HG02884 (cell line): Measurements from ENCODE around the gene ZNF471.

Experiments used
- ATAC-seq: cut with Tn5 transposase; IDR thresholded peaks from one replicate; pipeline ENCODE4 v1.9.1; 2021; ENCODE audit warnings: mild to moderate bottlenecking, moderate library complexity; ENCODE audit not compliant: unreplicated experiment

Gene ZNF471

GRCh38 chr19:56507446-56508289 is at the start of gene ZNF471:
Gene ZNF471 (plus strand): TSS chr19:56507855. CDS start chr19:56511572, 3,717 bp downstream.
- no peak for ATAC-seq

- no peak for ATAC-seq
Observed at GRCh38 chr19:56474308-56474707, 33.3 kb upstream of the ZNF471 start.

- ATAC-seq: no peak
Observed at GRCh38 chr19:56476093-56476492, 31.6 kb upstream of the ZNF471 start.

GRCh38 chr19:56476651-56477428 is 30.8 kb upstream of the ZNF471 start, which contains the start of gene ZNF667:
Gene ZNF667 (minus strand): TSS chr19:56477345. CDS start chr19:56462370, 14,975 bp downstream.
- no peak for ATAC-seq

GRCh38 chr19:56477429-56478338 is 30.0 kb upstream of the ZNF471 start:
- no peak for ATAC-seq

GRCh38 chr19:56491399-56491798 is 16.3 kb upstream of the ZNF471 start:
- no peak for ATAC-seq

- no peak for ATAC-seq
Observed at GRCh38 chr19:56504581-56504980, 3.1 kb upstream of the ZNF471 start.

GRCh38 chr19:56508290-56508778 is 679 bp downstream of the ZNF471 start:
- ATAC-seq: no peak

GRCh38 chr19:56525214-56525860 is 17.7 kb downstream of the ZNF471 start:
- ATAC-seq: no peak

GRCh38 chr19:56537442-56537841 is 29.8 kb downstream of the ZNF471 start:
- ATAC-seq: no peak

- peak; percentile 83 for ATAC-seq
Observed at GRCh38 chr19:56538254-56538760, 30.7 kb downstream of the ZNF471 start.

GRCh38 chr19:56538761-56539263 is 31.2 kb downstream of the ZNF471 start, which contains the start of gene ZFP28:
Gene ZFP28 (plus strand): TSS chr19:56538948. CDS start chr19:56539019, 71 bp downstream.
- peak; percentile 34 for ATAC-seq

- no peak for ATAC-seq
Observed at GRCh38 chr19:56543776-56544175, 36.1 kb downstream of the ZNF471 start.

- ATAC-seq: no peak
Observed at GRCh38 chr19:56547535-56547934, 39.9 kb downstream of the ZNF471 start.

GRCh38 chr19:56554272-56554869 is 46.7 kb downstream of the ZNF471 start:
- ATAC-seq: no peak

GRCh38 chr19:56562766-56563165 is 55.1 kb downstream of the ZNF471 start:
- no peak for ATAC-seq

- ATAC-seq: peak; percentile 26
Observed at GRCh38 chr19:56566904-56567273, 59.2 kb downstream of the ZNF471 start.

- ATAC-seq: peak; percentile 91
Observed at GRCh38 chr19:56567274-56568120, 59.8 kb downstream of the ZNF471 start, which contains the start of gene ZNF470. Gene ZNF470 (plus strand): TSS chr19:56567468. CDS start chr19:56570312, 2,844 bp downstream.
